ENCODE data around the gene TGM2. TPM values are rescaled to one million over a fixed set of nuclear protein-coding genes. Genes with fewer than 3 reads are reported as not detected.

The TGM2 gene
- total RNA-seq, 2 donors from 2014 or later: 0.23 to 0.38 TPM

DNA sequence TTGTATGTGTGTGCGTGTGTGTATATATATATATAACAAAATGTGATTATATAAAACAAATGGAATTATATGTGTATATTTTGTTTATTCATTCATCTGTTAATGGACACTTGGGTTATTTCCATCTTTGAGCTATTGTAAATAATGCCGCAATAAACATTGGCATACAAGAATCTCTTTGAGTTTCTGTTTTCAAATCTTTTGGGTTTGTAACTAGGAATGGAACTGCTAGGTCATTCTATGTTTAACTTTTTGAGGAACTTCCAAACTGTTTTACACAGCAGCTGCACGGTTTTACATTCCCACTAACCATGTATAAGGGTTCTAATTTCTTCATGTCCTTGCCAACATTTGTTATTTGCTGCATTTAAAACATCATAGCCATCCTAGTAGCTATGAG, 39.9 kb upstream of the TGM2 start:
- peaks cover 9% of the 10 kb centered on the region for H3K27me3 Mint-ChIP-seq (ENCODE audit: low read depth)
- ATAC-seq (replicated peaks in 1 of 2): no peak
- no peak overlapping the region for H3K27ac Mint-ChIP-seq
- no peaks in the 10 kb centered on the region for H3K36me3 Mint-ChIP-seq (ENCODE audit: insufficient read depth in 2 of 2)
- DNase-seq: no peak
- H3K9me3 Mint-ChIP-seq: no peaks in the 10 kb centered on the region
- no peaks in the 10 kb centered on the region for H3K4me1 Mint-ChIP-seq (ENCODE audit: low read depth)
- no peak overlapping the region for H3K4me3 Mint-ChIP-seq

DNA sequence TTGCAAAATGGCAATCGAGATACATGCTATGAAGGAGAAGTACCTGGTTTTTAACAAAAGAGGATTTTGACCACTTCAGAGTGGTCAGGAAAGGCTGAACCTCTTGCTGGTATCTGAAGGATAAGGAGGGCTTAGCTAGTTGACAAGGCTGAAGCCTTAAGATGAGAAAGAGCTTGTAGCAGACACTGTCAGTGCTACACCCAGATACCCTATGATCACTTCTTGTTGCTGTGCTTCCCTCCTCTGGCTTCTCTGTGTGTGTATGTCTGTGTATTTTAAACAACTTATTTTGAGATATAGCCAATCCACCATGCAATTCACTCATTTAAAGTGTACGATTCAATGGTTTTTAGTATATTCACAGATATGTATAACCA, 38.9 kb upstream of the TGM2 start:
- no peaks in the 10 kb centered on the region for H3K36me3 Mint-ChIP-seq (ENCODE audit: insufficient read depth in 2 of 2)
- H3K27ac Mint-ChIP-seq: no peak overlapping the region
- no peaks in the 10 kb centered on the region for H3K9me3 Mint-ChIP-seq
- H3K27me3 Mint-ChIP-seq (ENCODE audit: low read depth): peaks cover 9% of the 10 kb centered on the region
- no peak overlapping the region for H3K4me3 Mint-ChIP-seq
- DNase-seq: no peak
- ATAC-seq (replicated peaks in 1 of 2): no peak
- H3K4me1 Mint-ChIP-seq (ENCODE audit: low read depth): no peaks in the 10 kb centered on the region

DNA sequence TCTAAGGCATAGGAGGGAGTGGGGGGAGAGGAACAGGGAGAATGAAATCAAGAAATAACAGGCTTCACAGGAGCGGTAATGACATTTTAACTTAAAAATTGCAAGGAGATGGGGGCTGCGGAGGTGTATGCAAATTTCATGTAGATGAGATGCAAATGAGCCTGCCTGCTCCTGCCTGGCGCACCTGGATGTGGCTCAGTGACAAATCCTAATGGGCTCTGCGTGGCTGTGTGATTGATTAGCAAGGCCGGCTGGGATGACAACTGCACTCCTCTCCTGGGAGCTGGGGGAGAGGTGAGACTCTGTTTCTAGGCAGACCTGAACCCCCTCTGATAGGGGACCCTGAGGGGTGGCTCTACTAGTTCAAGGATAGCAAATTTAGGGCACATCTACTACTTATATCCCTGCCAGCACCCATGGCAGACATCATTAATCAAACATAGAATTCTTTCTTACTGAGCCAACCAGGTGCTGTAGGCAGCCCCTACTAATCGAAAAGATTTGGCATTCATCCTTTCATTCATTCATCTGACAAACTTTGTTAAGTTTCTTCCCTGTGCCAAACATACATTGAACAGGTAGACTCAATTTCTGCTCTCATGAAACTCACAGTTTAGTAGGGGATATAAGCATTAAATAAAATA, 38.4 kb upstream of the TGM2 start:
- no peak overlapping the region for H3K27ac Mint-ChIP-seq
- H3K9me3 Mint-ChIP-seq: no peaks in the 10 kb centered on the region
- H3K36me3 Mint-ChIP-seq (ENCODE audit: insufficient read depth in 2 of 2): no peaks in the 10 kb centered on the region
- ATAC-seq (replicated peaks in 1 of 2) (no peak), DNase-seq (no peak)
- peaks cover 4% of the 10 kb centered on the region for H3K27me3 Mint-ChIP-seq (ENCODE audit: low read depth)
- no peaks in the 10 kb centered on the region for H3K4me1 Mint-ChIP-seq (ENCODE audit: low read depth)
- no peak overlapping the region for H3K4me3 Mint-ChIP-seq

DNA sequence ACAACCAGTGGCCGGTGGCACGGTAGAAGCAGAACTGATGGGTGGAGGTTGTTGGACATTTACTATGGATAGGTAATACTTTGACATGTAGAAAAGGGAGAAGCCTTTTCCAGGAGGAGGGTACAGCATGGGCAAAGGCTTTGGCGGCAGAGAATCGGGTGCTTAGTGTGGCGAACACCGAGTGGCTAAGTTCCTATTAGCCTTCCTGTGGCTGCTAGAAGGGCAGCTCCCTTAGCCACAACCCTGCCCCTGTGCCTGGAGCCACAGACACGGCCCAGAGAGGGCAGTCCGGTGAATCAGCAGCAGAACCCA, 37.9 kb upstream of the TGM2 start:
- no peaks in the 10 kb centered on the region for H3K36me3 Mint-ChIP-seq (ENCODE audit: insufficient read depth in 2 of 2)
- H3K27me3 Mint-ChIP-seq (ENCODE audit: low read depth): no peaks in the 10 kb centered on the region
- ATAC-seq (replicated peaks in 1 of 2): no peak
- no peaks in the 10 kb centered on the region for H3K9me3 Mint-ChIP-seq
- H3K4me1 Mint-ChIP-seq (ENCODE audit: low read depth): no peaks in the 10 kb centered on the region
- no peak overlapping the region for H3K27ac Mint-ChIP-seq
- no peak overlapping the region for H3K4me3 Mint-ChIP-seq
- no peak for DNase-seq

DNA sequence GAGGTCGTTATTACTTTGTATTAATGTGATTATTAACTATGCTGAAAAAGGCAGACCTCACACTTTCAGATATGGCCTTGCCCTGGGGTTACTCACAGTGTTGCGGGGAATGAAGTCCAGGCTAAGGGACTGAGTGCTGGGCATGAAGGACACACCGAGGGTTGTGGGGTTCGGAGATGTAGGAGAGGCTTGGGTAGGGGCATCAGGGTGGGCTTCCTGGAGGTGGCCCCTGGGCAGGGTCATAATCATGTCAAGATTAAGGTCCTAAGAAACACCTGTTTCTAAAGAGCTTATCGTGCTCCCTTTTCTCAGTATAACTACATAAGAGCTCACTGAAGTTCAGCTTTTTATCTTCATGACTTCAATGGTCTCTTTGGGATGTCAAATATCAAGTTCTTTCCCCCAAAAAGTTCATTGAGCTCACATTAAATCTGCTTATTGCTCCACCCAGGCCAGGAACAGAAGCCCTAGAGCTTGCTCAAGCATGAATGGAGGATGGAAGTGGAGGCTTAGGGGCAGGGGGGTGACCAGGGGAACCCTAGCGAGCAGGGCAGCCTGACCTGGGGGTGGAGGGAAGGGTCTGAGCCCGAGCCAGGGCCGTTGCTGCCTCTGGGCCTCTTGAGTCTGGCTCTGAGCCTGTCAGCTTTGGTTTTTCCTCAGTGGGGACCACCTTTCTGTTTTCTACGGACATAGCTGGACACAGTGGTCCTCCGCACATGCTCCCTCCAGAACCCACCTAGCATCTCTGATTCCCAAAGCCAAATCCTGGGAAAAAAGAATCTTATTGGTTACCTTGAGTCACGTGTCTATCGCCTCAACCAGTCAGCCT, 37.3 kb upstream of the TGM2 start:
- H3K4me3 Mint-ChIP-seq: no peak overlapping the region
- no peaks in the 10 kb centered on the region for H3K4me1 Mint-ChIP-seq (ENCODE audit: low read depth)
- DNase-seq: no peak
- H3K9me3 Mint-ChIP-seq: no peaks in the 10 kb centered on the region
- no peak for ATAC-seq (replicated peaks in 1 of 2)
- H3K36me3 Mint-ChIP-seq (ENCODE audit: insufficient read depth in 2 of 2): no peaks in the 10 kb centered on the region
- no peaks in the 10 kb centered on the region for H3K27me3 Mint-ChIP-seq (ENCODE audit: low read depth)
- H3K27ac Mint-ChIP-seq: no peak overlapping the region

DNA sequence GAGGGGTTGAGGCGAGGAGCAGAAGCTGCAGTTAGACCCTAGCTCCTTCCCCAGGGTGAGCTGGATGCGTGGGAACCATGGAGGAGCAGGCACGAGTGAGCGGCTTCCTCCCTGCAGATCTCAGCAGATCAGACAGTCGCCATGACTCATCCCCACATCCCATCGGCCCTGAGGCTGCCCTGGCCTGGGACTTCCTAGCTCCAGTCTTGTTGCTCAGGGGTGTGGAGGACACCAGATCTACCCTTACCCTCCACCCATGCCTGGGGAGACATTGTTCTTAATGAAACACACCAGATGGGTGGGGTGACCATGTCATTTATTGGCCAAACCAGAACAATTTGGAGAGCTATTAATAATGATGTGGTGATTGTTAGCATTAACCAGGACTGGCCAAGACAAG, 36.3 kb upstream of the TGM2 start:
- Mint-ChIP-seq H3K4me1 (ENCODE audit: low read depth) (no peaks in the 10 kb centered on the region), H3K36me3 (ENCODE audit: insufficient read depth in 2 of 2) (no peaks in the 10 kb centered on the region), H3K4me3 (no peak overlapping the region), H3K9me3 (no peaks in the 10 kb centered on the region), H3K27me3 (ENCODE audit: low read depth) (no peaks in the 10 kb centered on the region), H3K27ac (no peak overlapping the region)
- DNase-seq (no peak), ATAC-seq (replicated peaks in 1 of 2) (no peak)

DNA sequence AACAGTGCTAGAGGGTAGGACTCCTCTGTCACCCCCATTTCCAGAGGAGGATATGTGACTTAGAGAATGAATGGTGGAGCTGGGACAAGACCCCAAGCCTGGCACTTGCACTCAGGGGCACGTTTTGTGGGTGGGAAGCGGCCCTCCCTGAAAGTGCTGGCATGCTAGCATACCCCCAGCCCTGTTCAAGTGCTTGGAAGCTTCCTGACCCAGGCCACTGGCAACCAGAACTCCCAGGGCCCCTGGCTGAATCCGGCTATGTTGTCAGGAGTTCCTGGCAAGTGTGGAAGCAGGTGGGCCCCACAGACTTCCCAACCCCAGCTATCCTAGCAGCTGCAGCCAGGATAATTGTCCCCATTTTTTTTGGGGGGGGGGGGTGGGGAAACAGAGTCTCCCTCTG, 35.6 kb upstream of the TGM2 start:
- no peaks in the 10 kb centered on the region for H3K4me1 Mint-ChIP-seq (ENCODE audit: low read depth)
- no peak overlapping the region for H3K27ac Mint-ChIP-seq
- no peaks in the 10 kb centered on the region for H3K9me3 Mint-ChIP-seq
- H3K36me3 Mint-ChIP-seq (ENCODE audit: insufficient read depth in 2 of 2): no peaks in the 10 kb centered on the region
- DNase-seq (no peak), ATAC-seq (replicated peaks in 1 of 2) (no peak)
- no peak overlapping the region for H3K4me3 Mint-ChIP-seq
- H3K27me3 Mint-ChIP-seq (ENCODE audit: low read depth): no peaks in the 10 kb centered on the region

DNA sequence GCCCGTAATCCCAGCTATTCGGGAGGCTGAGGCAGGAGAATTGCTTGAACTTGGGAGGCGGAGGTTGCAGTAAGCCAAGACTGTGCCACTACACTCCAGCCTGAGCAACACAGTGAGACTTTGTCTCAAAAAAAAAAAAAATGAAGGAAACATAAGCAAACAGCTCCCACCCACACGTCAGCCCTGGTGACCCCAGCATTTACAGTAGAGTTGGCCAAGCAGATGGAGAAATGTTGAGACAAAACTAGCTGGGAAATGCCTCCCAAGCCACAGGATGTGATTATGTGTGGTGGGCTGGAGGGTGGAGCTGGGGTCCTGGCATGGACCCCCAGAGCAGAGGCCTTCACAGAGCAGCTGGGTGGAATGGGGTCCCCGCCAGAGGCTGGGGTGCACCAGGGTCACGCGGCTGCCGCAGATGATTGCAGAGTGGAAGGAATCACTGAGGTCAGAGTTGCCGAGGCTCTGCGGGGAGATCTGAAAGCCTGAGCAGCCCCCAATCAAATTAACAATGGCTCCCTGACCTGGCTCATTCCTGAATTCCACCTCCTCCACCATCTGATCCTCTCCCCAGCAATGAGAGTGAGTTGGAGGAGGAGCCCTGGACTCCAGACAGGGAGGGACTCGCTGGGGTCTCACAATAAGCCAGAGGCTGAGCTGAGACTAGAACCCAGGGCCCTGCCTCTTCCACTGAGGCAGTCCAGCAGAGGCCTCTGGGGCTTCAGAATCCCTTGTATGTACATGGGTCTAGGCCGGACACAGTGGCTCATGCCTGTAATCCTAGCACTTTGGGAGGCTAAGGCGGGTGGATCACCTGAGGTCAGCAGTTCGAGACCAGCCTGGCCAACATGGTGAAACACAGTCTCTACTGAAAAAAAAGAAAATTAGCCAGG, 34.7 kb upstream of the TGM2 start:
- Mint-ChIP-seq H3K4me3 (no peak overlapping the region), H3K9me3 (no peaks in the 10 kb centered on the region), H3K27ac (no peak overlapping the region), H3K27me3 (ENCODE audit: low read depth) (no peaks in the 10 kb centered on the region), H3K36me3 (ENCODE audit: insufficient read depth in 2 of 2) (no peaks in the 10 kb centered on the region), H3K4me1 (ENCODE audit: low read depth) (no peaks in the 10 kb centered on the region)
- ATAC-seq (replicated peaks in 1 of 2): no peak
- DNase-seq: no peak

DNA sequence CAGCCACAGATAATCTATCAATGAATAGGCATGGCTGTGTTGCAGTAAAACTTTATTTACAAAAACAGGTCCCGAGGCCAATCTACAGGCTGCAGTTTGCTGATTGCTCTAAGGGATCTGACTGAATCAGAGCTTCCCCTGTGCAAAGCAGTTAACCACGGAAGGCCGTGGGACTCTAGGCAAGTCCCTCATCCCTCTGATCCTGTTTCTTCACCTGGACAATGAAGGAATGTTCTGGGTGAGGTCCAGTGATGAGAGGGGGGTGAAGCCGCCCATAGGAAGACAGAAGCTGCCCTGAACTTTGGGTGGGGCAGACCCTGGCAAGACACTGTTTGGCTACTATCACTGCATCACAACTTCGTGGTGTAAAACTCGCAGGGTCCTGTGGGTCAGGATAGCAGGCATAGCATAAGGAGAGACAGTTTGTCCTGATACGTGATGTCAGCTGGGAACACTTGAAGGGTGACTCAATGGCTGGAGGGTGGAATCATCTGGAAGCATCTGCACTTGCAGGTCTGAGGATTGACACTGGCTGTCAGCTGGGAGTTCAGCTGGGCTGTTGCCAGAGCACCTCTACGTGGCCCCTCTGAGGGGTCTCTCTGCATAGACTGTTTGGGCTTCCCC, 33.3 kb upstream of the TGM2 start:
- no peak for DNase-seq
- H3K27me3 Mint-ChIP-seq (ENCODE audit: low read depth): no peaks in the 10 kb centered on the region
- H3K36me3 Mint-ChIP-seq (ENCODE audit: insufficient read depth in 2 of 2): no peaks in the 10 kb centered on the region
- no peaks in the 10 kb centered on the region for H3K4me1 Mint-ChIP-seq (ENCODE audit: low read depth)
- H3K27ac Mint-ChIP-seq: no peak overlapping the region
- H3K4me3 Mint-ChIP-seq: no peak overlapping the region
- H3K9me3 Mint-ChIP-seq: peaks cover 2% of the 10 kb centered on the region in 2 donors
- ATAC-seq (replicated peaks in 1 of 2): no peak

DNA sequence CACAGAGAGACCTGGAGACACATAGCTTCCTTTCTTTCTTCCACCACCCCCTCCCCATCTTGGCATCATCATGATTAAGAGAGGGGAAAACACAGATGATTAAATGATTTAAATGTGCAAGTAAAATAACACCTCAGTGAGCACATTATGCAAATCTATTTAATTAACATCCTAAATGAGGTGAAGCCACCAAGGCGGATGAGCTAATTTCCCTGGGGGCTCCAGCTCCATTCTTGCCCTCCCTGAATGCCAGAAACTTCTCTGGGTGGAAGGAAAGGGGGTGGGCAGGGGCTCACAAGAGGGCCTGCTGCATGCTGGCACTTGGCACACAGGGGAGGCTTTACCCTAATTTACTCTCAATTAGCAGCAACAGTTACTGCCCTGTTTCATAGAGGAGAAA, 32.5 kb upstream of the TGM2 start:
- peaks cover 2% of the 10 kb centered on the region in 2 donors for H3K9me3 Mint-ChIP-seq

DNA sequence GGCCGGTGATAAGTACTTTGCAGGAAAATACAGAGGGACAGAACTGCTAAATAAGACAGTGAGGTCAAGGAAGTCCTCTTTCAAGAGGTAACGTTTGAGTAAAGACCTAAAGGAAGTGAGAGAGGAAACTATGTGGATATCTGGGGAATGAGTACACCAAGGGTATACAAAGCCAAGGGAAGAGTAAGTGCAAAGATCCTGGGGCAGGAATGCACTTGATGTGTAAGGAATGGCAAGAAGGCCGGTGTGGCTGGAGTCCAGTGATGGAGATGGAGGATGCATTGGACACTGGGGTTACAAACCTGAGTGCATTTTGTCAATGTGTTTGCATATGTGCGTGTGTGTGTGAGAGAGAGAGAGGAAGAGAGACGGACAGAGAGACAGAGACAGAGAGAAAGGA, 32.1 kb upstream of the TGM2 start:
- Mint-ChIP-seq H3K4me3 (no peak overlapping the region), H3K27me3 (ENCODE audit: low read depth) (no peaks in the 10 kb centered on the region)

More for the DNA sequence above, 32.5 kb upstream of the TGM2 start:
- H3K4me3 Mint-ChIP-seq: no peak overlapping the region
- DNase-seq (no peak), ATAC-seq (replicated peaks in 1 of 2) (no peak)
- no peaks in the 10 kb centered on the region for H3K36me3 Mint-ChIP-seq (ENCODE audit: insufficient read depth in 2 of 2)
- H3K27me3 Mint-ChIP-seq (ENCODE audit: low read depth): no peaks in the 10 kb centered on the region
- no peak overlapping the region for H3K27ac Mint-ChIP-seq
- H3K4me1 Mint-ChIP-seq (ENCODE audit: low read depth): no peaks in the 10 kb centered on the region

DNA sequence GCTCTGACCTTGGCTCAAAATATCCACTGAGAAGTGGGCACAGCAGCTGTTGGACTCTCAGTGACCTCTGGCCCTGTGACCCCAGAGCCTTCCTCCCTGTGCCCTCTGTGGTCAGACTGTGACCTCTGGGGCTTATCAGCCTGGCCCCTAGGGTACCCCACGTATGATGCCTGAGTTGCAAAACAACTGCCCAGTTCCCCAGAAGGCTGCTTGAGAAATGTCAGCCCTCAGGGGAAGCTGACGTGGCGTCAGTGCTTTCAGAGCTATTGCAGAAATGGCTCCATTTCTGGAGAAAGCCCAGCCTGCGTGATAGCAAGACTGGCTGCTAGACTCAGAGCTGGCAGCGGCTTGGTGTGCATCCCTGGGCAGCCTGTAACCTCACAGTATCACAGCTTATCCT, 31.5 kb upstream of the TGM2 start:
- Mint-ChIP-seq H3K4me3 (no peak overlapping the region), H3K9me3 (peaks cover 2% of the 10 kb centered on the region in 2 donors), H3K27ac (no peak overlapping the region), H3K4me1 (ENCODE audit: low read depth) (no peaks in the 10 kb centered on the region), H3K27me3 (ENCODE audit: low read depth) (no peaks in the 10 kb centered on the region), H3K36me3 (ENCODE audit: insufficient read depth in 2 of 2) (no peaks in the 10 kb centered on the region)
- DNase-seq (no peak), ATAC-seq (replicated peaks in 1 of 2) (no peak)

More for the DNA sequence above, 32.1 kb upstream of the TGM2 start:
- H3K9me3 Mint-ChIP-seq: peaks cover 2% of the 10 kb centered on the region in 2 donors
- no peaks in the 10 kb centered on the region for H3K36me3 Mint-ChIP-seq (ENCODE audit: insufficient read depth in 2 of 2)
- no peaks in the 10 kb centered on the region for H3K4me1 Mint-ChIP-seq (ENCODE audit: low read depth)
- no peak overlapping the region for H3K27ac Mint-ChIP-seq
- ATAC-seq (replicated peaks in 1 of 2) (no peak), DNase-seq (no peak)

DNA sequence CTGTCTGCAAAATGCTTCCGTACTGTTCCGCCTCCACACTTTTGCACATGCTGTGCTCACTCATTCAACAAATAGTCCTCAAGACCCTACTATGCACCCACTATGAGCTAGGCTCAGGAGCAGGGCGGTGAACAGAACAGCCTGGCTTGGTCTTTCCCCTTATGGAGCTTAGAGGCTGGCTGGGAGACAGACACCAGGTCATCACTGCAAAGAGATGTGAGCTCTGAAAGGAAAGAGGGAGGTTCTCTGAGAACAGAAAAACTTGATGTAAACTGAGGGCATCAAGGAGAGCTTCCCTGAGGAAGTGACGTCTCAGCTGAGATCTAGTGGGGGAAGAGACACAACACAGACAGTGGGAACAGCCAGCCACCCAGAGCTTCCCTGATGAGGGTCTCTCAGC, 31.0 kb upstream of the TGM2 start:
- no peaks in the 10 kb centered on the region for H3K36me3 Mint-ChIP-seq (ENCODE audit: insufficient read depth in 2 of 2)
- ATAC-seq (replicated peaks in 1 of 2) (no peak), DNase-seq (no peak)
- no peak overlapping the region for H3K4me3 Mint-ChIP-seq
- H3K9me3 Mint-ChIP-seq: peaks cover 2% of the 10 kb centered on the region in 2 donors
- H3K27me3 Mint-ChIP-seq (ENCODE audit: low read depth): no peaks in the 10 kb centered on the region
- H3K4me1 Mint-ChIP-seq (ENCODE audit: low read depth): no peaks in the 10 kb centered on the region
- H3K27ac Mint-ChIP-seq: no peak overlapping the region
